Spleen (tissue), 7 donors: Measurements from ENCODE around the gene AMMECR1L.
"Not testable (repeated sequence)": the region's sequence is repeated elsewhere in the genome, so short reads cannot be mapped to it uniquely, and the experiment has no call there.

ENCODE experiments used
- CTCF ChIP-seq, 11 experiments: fragments of 200-600 bp in 7 of 11; fragments of 450-650 bp in 4 of 11; sonication (generic) in 4 of 11; IDR thresholded peaks in 8 of 11; conservative IDR thresholded peaks in 3 of 11; 1 replicate in 7 of 11; 2 replicates in 4 of 11; pipeline versions ENCODE4 v1.4.0 to v1.8.0; 2016 to 2021; ENCODE audit warnings: antibody characterized with exemption in 11 of 11, inconsistent platforms in 4 of 11, mild to moderate bottlenecking in 1 of 11
- POLR2A ChIP-seq, 3 donors: fragments of 450-650 bp; IDR thresholded peaks; one replicate each; pipeline ENCODE4 v1.5.1; 2017; ENCODE audit warnings: antibody characterized with exemption in 3 of 3, mild to moderate bottlenecking in 1 of 3
- donor health status: DM: no; HTN: no; CAD: no; lungs with moderate emphysema.
- donor health status: DM: no; HTN: no; CAD: no.
- donor health status: DM: no; HTN: no; CAD: no.

DNA sequence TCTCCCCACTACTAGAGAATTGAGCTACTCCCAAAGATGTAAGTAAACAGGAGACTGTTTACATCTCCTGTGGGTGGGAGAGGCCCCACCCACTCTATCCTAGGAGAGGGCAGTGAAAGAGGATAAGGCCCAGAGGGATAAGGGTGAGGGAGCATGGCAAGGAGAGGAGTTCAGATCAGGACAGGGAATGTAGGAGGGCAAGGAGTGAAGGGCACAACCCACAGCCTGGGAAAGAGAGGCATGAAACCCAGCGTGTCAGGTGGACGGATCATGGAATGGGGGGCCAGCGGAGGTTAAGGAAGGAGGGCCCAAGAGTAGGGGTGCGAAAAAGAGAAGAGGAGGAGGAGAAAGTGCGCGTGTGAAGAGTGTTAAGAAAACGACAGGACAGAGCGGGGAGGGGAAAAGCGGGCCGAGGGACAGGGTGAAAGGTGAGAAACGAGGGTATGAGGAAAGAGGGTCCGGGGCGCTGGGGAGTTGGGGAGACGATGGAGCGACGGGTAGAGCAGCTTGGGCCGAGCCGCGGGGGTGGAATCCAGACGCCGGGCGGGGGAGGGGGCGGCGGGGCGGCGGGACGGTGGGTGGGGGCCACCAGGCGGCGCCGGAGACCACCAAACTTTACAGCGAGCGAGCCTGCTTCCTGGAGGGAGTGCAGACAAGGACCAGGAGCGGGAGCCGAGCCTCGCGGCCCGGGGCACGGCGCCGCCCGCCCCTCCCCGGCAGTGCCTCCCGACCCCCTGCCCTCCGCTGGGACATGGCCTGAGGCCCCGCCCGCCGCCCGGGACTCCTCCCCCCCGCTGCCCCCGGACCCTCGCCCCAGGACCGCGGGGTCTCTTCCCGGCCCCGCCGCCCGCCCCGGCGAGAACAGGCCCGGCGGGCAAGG is 655 bp downstream of the AMMECR1L start:
- not testable (repeated sequence) for TF ChIP-seq POLR2A (IDR thresholded peaks at IDR 0.05)
- peak in 7 of 11 experiments; percentile 13 to 59 (median 35) for TF ChIP-seq CTCF (IDR thresholded peaks at IDR 0.05 in 8 of 11, conservative IDR thresholded peaks at IDR 0.05 in 3 of 11)
